Neural cell (in vitro differentiated cells): Measurements from ENCODE around the gene GAB4. TPM values are rescaled to one million over a fixed set of nuclear protein-coding genes. Genes with fewer than 3 reads are reported as not detected.

Experiments
- H2AFZ ChIP-seq: fragments of 200-600, 300-800 bp; sonication (generic), shearing (Covaris generic); 2 replicates; pipeline ENCODE4 v1.6.0; 2014; ENCODE audit warnings: low read depth, mild to moderate bottlenecking, antibody characterized with exemption, low read length, moderate library complexity
- H3F3A ChIP-seq: fragments of 200-600 bp; shearing (Covaris generic); 2 replicates; pipeline ENCODE4 v1.6.1; 2016; ENCODE audit warnings: mild to moderate bottlenecking, moderate library complexity, mixed read lengths, antibody characterized with exemption, low read length; ENCODE audit not compliant: insufficient read depth, poor library complexity, severe bottlenecking
- H3K27ac ChIP-seq: fragments of 200-600, 300-800 bp; sonication (generic), shearing (Covaris generic); 2 replicates; pipeline ENCODE4 v1.5.1; 2014; ENCODE audit warnings: mild to moderate bottlenecking, low read length, moderate library complexity
- H3K27me3 ChIP-seq: fragments of 300-800, 200-600 bp; sonication (generic), shearing (Covaris generic); 2 replicates; pipeline ENCODE4 v1.6.0; 2014; ENCODE audit warnings: mild to moderate bottlenecking, low read depth, low read length, moderate library complexity; ENCODE audit not compliant: insufficient read depth
- H3K36me3 ChIP-seq: fragments of 300-800, 200-600 bp; sonication (generic), shearing (Covaris generic); 2 replicates; pipeline ENCODE4 v1.5.1; 2014; ENCODE audit warnings: mild to moderate bottlenecking, antibody characterized with exemption, low read length, moderate library complexity; ENCODE audit not compliant: insufficient read depth
- H3K4me2 ChIP-seq: fragments of 300-800, 200-600 bp; sonication (generic), shearing (Covaris generic); 2 replicates; pipeline ENCODE4 v1.6.0; 2014; ENCODE audit warnings: mild to moderate bottlenecking, low read length
- H3K4me3 ChIP-seq: fragments of 300-800, 200-600 bp; sonication (generic), shearing (Covaris generic); 2 replicates; pipeline ENCODE4 v1.5.1; 2014; ENCODE audit warnings: mild to moderate bottlenecking, low read length, moderate library complexity
- H3K79me2 ChIP-seq: fragments of 200-600 bp; shearing (Covaris generic); replicated peaks from 2 replicates; pipeline ENCODE4 v1.6.0; 2014; ENCODE audit warnings: mild to moderate bottlenecking, low read length, moderate library complexity; ENCODE audit not compliant: insufficient read depth
- H3K9ac ChIP-seq: fragments of 300-800, 200-600 bp; sonication (generic), shearing (Covaris generic); 2 replicates; pipeline ENCODE4 v1.6.1; 2016; ENCODE audit warnings: mild to moderate bottlenecking, low read length, mixed read lengths
- H3K9me2 ChIP-seq: fragments of 200-600 bp; shearing (Covaris generic); 2 replicates; pipeline ENCODE4 v1.6.1; 2016; ENCODE audit warnings: mild to moderate bottlenecking, low read length, mixed read lengths; ENCODE audit not compliant: insufficient read depth
- H3K9me3 ChIP-seq: fragments of 200-600, 300-800 bp; sonication (generic), shearing (Covaris generic); 2 replicates; pipeline ENCODE4 v1.6.1; 2016; ENCODE audit warnings: mild to moderate bottlenecking, mixed run types, low read length, moderate library complexity, mixed read lengths
- H4K20me1 ChIP-seq: fragments of 200-600 bp; shearing (Covaris generic); 2 replicates; pipeline ENCODE4 v1.6.1; 2016; ENCODE audit warnings: mild to moderate bottlenecking, mixed run types; ENCODE audit not compliant: insufficient read depth
- EP300 ChIP-seq: fragments of 450-650 bp; conservative IDR thresholded peaks from 2 replicates; pipeline ENCODE4 v1.6.1; 2014; ENCODE audit warnings: antibody characterized with exemption, mild to moderate bottlenecking, moderate library complexity; ENCODE audit not compliant: poor library complexity, severe bottlenecking
- EZH2 ChIP-seq: fragments of 200-600, 300-800 bp; shearing (Covaris generic), sonication (generic); IDR thresholded peaks from 2 replicates; pipeline ENCODE4 v1.6.1; 2014; ENCODE audit warnings: antibody characterized with exemption, low read length, borderline replicate concordance, mild to moderate bottlenecking; ENCODE audit not compliant: insufficient read depth, poor library complexity, severe bottlenecking
- MXI1 ChIP-seq: fragments of 450-650 bp; conservative IDR thresholded peaks from 2 replicates; pipeline ENCODE4 v1.6.1; 2014; ENCODE audit warnings: antibody characterized with exemption, mild to moderate bottlenecking; ENCODE audit not compliant: poor library complexity, severe bottlenecking
- POLR2AphosphoS5 ChIP-seq: IDR thresholded peaks from 2 replicates; pipeline ENCODE4 v1.6.1; 2012
- RAD21 ChIP-seq: fragments of 450-650 bp; conservative IDR thresholded peaks from 2 replicates; pipeline ENCODE4 v1.6.1; 2014; ENCODE audit warnings: antibody characterized with exemption, mild to moderate bottlenecking, moderate library complexity
- SMC3 ChIP-seq: fragments of 450-650 bp; conservative IDR thresholded peaks from 2 replicates; pipeline ENCODE4 v1.6.1; 2014; ENCODE audit warnings: antibody characterized with exemption, mild to moderate bottlenecking, moderate library complexity; ENCODE audit not compliant: poor library complexity
- TAF1 ChIP-seq: IDR thresholded peaks from 2 replicates; pipeline ENCODE4 v1.6.1; 2012; ENCODE audit warnings: low read depth
- polyA plus RNA-seq: library from polyadenylated mRNA; depleted of rRNA; stranded (reverse); fragments of >200 nt; gene quantifications from 2 replicates; pipeline ENCODE4 v1.2.3, GENCODE V29; 2014
- TF ChIP-seq, protein P1 (sequence below): IDR thresholded peaks from 2 replicates; pipeline ENCODE4 v1.6.1; 2012; ENCODE audit warnings: borderline replicate concordance
- TF ChIP-seq, protein P2 (sequence below): fragments of 450-650 bp; IDR thresholded peaks from 2 replicates; pipeline ENCODE4 v1.5.1; 2014; ENCODE audit warnings: antibody characterized with exemption, mild to moderate bottlenecking, moderate library complexity; ENCODE audit not compliant: poor library complexity, severe bottlenecking

The GAB4 gene
- polyA plus RNA-seq, 1 donor from 2014 or later: not detected

- Histone ChIP-seq H3K9me2 (no peaks in the 10 kb centered on the region), H3K27me3 (no peaks in the 10 kb centered on the region), H4K20me1 (no peaks in the 10 kb centered on the region), H3F3A (no peaks in the 10 kb centered on the region), H3K36me3 (no peaks in the 10 kb centered on the region), H2AFZ (no peak overlapping the region), H3K4me2 (no peak overlapping the region), H3K79me2 (no peaks in the 10 kb centered on the region), H3K9me3 (no peaks in the 10 kb centered on the region), H3K27ac (no peak overlapping the region), H3K9ac (no peak overlapping the region), H3K4me3 (no peak overlapping the region)
- TF ChIP-seq SMC3 (no peak), EZH2 (no peak), EP300 (no peak), MXI1 (no peak), TAF1 (no peak), RAD21 (no peak), POLR2AphosphoS5 (no peak)
- TF ChIP-seq, protein P1, sequence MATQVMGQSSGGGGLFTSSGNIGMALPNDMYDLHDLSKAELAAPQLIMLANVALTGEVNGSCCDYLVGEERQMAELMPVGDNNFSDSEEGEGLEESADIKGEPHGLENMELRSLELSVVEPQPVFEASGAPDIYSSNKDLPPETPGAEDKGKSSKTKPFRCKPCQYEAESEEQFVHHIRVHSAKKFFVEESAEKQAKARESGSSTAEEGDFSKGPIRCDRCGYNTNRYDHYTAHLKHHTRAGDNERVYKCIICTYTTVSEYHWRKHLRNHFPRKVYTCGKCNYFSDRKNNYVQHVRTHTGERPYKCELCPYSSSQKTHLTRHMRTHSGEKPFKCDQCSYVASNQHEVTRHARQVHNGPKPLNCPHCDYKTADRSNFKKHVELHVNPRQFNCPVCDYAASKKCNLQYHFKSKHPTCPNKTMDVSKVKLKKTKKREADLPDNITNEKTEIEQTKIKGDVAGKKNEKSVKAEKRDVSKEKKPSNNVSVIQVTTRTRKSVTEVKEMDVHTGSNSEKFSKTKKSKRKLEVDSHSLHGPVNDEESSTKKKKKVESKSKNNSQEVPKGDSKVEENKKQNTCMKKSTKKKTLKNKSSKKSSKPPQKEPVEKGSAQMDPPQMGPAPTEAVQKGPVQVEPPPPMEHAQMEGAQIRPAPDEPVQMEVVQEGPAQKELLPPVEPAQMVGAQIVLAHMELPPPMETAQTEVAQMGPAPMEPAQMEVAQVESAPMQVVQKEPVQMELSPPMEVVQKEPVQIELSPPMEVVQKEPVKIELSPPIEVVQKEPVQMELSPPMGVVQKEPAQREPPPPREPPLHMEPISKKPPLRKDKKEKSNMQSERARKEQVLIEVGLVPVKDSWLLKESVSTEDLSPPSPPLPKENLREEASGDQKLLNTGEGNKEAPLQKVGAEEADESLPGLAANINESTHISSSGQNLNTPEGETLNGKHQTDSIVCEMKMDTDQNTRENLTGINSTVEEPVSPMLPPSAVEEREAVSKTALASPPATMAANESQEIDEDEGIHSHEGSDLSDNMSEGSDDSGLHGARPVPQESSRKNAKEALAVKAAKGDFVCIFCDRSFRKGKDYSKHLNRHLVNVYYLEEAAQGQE: no peak
- TF ChIP-seq, protein P2, sequence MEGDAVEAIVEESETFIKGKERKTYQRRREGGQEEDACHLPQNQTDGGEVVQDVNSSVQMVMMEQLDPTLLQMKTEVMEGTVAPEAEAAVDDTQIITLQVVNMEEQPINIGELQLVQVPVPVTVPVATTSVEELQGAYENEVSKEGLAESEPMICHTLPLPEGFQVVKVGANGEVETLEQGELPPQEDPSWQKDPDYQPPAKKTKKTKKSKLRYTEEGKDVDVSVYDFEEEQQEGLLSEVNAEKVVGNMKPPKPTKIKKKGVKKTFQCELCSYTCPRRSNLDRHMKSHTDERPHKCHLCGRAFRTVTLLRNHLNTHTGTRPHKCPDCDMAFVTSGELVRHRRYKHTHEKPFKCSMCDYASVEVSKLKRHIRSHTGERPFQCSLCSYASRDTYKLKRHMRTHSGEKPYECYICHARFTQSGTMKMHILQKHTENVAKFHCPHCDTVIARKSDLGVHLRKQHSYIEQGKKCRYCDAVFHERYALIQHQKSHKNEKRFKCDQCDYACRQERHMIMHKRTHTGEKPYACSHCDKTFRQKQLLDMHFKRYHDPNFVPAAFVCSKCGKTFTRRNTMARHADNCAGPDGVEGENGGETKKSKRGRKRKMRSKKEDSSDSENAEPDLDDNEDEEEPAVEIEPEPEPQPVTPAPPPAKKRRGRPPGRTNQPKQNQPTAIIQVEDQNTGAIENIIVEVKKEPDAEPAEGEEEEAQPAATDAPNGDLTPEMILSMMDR: no peak
Measured at GRCh38 chr22:17056058-17056457, 48.0 kb upstream of the GAB4 start.

DNA sequence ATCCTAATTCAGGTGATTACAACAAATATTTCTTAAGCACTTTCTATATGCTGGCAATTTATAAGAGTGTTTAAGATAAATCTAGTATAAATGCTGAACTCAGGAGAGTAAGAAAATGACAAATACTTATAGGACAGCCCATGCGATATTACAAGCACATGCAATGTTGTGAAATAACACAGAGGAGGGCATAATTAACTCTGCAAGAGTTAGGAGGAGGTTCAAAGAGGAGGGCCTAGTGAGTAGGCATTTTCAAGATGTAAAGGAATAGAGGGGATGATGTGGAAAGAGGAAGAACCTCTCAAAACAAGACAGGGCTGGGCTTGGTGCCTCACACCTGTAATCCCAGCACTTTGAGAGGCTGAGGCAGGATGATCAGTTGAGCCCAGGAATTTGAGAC, 39.6 kb upstream of the GAB4 start:
- Histone ChIP-seq H4K20me1 (no peaks in the 10 kb centered on the region), H3K4me3 (no peak overlapping the region), H3K27ac (no peak overlapping the region), H3K4me2 (no peak overlapping the region), H3K9me3 (no peaks in the 10 kb centered on the region), H3K36me3 (no peaks in the 10 kb centered on the region), H3K9me2 (no peaks in the 10 kb centered on the region), H3F3A (no peaks in the 10 kb centered on the region), H3K27me3 (no peaks in the 10 kb centered on the region), H3K79me2 (no peaks in the 10 kb centered on the region), H2AFZ (no peak overlapping the region), H3K9ac (no peak overlapping the region)
- no peak for TF ChIP-seq SMC3
- TF ChIP-seq, protein P1: no peak
- TF ChIP-seq, protein P2: no peak
